Stimulated activated CD4-positive, alpha-beta T cell treated with anti-CD3 and anti-CD28 coated beads, Interleukin-1b, Interleukin-23, amount 100 ng/mL, for 4 hours (primary cell): Measurements from ENCODE around the gene SPSB4.

Experiments used
- DNase-seq, 2 donors: peaks; one replicate each; pipeline ENCODE4 v3.0.0-alpha.2; 2020; ENCODE audit warnings: low read depth in 2 of 2

Gene SPSB4

GRCh38 chr3:141076036-141076773 is 25.1 kb downstream of the SPSB4 start:
- DNase-seq: no peak

GRCh38 chr3:141076797-141077571 is 25.8 kb downstream of the SPSB4 start:
- DNase-seq: no peak

- DNase-seq: no peak
These were observed 26.5 kb downstream of the SPSB4 start for GRCh38 chr3:141077631-141078030.

- DNase-seq: no peak
These were observed 27.1 kb downstream of the SPSB4 start for GRCh38 chr3:141078200-141078599.

- no peak for DNase-seq
These were observed 29.3 kb downstream of the SPSB4 start for GRCh38 chr3:141080431-141080830.

GRCh38 chr3:141081141-141081795 is 30.1 kb downstream of the SPSB4 start:
- DNase-seq: no peak

DNA sequence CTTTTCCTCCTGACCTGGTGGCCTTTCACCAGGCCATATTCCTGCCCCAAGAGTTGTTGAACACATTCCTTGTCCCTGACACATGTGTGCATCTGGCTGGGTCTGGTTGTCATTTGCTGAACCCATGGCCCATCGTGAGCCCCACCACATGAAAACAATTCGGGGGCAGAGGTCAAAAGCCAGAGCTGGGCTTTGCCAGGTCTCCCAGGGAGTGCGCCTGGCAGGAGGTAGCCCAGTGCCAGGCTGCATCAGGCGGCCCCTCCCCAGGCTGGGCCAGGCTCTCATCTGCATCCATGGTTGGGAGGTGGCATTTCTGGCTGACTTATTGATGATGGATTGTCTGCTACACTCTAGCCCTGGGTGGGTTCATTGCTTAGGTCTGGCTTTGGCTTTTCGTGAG is 30.9 kb downstream of the SPSB4 start:
- no peak for DNase-seq

DNA sequence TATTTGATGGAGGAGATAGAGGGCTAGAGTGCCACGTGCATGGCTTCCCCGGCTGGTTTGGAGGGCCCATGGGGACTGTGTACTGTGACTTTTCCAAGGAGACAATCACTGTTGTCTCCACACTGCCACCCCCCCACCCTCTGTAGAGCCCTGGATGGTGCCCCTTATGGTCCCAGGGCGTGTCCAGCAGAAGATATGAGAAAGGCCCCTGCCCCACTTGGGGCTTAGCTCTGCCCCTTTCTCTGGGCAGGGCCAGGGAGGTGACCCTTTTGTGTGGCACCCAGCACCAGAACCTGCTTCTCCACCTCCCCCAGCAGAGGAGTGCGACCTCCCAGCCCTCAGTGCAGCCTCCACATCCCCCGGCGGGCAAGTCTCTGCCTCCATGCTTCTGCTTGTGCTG is 32.1 kb downstream of the SPSB4 start:
- DNase-seq: no peak

GRCh38 chr3:141083836-141084649 is 32.9 kb downstream of the SPSB4 start:
- DNase-seq: no peak

DNA sequence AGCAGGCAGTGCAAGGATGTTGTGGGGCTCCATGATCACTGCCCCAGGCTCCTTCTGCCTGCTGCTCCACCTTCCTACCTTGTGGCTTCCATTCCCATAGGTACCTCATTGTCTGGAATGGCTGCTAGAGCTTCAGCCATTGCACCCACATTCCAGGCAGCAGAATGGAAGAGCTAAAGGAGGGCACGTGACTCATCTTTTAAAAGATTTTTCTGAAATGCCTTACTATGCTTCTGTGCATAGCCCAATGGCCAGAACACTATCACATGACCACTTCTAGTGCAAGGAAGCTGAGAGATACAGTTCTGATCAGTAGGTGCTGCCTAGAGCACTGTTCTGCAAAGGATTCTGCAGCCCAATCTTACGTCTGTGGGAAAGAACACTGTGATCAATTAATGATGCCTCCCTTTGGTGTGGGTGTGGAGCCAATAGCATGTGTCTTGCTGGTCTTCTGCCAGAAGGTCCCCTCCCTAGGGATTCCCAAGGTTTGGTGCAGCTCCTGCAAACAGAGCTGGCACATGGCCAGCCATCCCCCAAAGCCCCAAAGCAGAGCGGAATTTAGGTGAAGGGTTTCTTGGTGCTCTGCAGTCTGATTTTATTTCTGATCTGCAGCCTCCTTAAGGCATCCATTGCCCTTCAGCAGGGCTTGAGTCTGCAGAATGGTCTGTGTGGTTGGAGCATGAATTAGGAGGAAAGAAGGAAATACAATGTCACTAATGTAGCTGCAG is 34.4 kb downstream of the SPSB4 start:
- DNase-seq: no peak

DNA sequence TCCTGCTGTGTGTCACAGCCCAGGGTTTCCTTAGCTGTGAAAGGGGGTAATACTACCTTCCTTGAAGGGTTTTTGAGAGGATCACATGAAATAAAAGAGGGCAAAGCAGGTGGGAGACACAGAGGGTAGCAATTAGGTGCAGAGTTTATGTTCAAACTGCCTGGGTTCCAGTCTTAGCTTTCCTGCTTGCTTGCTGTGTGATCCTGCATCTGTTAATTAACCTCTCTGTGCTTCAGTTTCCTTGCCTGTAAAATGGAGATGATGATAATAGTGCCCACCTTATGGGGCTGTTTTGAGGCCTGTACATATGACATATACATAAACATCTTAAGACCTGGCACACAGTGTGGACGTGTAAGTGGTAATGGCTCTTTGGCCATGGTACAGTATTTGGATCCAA is 35.0 kb downstream of the SPSB4 start:
- no peak for DNase-seq

GRCh38 chr3:141087076-141087777 is 36.1 kb downstream of the SPSB4 start:
- no peak for DNase-seq

DNA sequence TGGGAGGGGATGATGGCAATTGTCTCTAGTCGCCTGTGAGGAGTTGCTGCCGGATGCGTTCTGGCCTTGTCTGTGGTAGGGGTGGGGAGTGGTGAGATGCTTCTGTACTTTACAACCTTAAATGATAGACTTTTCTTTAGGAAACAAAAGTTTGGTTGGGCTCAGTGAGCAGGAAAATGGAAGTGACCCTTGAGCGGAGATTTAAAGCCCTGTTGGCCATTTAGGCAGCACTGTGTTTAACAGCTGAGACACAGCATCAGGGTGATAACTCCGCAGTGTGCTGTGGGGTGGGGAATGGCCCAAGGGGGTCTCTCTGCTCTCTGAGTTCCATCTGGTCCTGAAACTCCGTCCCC is 36.6 kb downstream of the SPSB4 start:
- no peak for DNase-seq

- no peak for DNase-seq
These were observed 38.4 kb downstream of the SPSB4 start for GRCh38 chr3:141089339-141090152.

GRCh38 chr3:141091426-141091825 is 40.3 kb downstream of the SPSB4 start:
- no peak for DNase-seq

GRCh38 chr3:141092663-141093062 is 41.5 kb downstream of the SPSB4 start:
- no peak for DNase-seq

GRCh38 chr3:141093397-141093796 is 42.2 kb downstream of the SPSB4 start:
- DNase-seq: no peak

GRCh38 chr3:141093971-141094684 is 43.0 kb downstream of the SPSB4 start:
- no peak for DNase-seq
